GM21515 (cell line): ENCODE measurements around the gene CRYBB3.
"Not testable (repeated sequence)": the region's sequence is repeated elsewhere in the genome, so short reads cannot be mapped to it uniquely, and the experiment has no call there.

Experiments used
- ATAC-seq: cut with Tn5 transposase; IDR thresholded peaks from one replicate; pipeline ENCODE4 v1.9.1; 2021; ENCODE audit not compliant: unreplicated experiment

Gene CRYBB3

DNA sequence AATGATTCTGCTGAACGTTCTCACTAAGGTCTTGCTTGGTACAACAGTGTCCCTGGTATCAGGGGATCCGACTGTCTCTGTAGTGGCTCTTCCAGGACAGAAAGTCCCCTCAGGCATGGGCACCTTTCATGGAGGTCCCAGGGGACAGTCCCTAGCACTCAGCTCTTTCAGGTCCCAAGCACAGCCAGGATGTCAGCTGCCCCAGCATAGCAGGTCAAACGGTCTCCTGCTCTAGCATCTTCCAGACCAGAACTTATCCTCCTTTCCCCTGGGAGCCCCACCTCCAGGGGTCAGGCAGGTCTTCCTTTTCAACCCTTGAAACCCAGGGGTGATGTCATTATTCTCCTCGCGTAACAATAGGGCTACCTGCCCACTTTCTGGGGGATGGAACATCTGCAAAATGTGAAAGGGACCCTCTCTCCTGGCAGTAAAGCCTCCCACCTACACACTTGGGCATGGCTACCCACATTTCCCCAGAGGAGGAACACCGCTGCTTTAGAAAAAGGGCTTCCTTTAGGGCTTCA, 24.7 kb upstream of the CRYBB3 start:
- no peak for ATAC-seq

DNA sequence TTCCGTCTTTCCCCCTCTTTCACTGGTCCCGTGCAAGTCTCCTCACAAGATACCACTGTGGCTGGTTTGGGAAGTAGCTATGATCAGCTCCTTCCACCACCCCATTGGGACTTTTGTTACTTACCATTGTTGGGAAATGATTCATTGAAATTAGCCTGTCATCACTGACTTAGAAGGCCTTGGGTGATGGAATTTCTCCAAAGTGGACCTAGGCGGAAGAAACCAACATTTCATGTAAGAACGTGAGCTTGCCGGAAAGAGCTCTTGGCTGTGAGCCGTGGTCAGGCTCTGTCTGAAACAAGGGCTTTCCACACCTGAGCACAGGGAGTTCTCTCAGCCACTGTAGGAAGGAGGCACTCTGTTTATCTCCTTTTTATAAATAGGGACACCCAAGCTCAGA, 23.5 kb upstream of the CRYBB3 start:
- ATAC-seq: no peak

DNA sequence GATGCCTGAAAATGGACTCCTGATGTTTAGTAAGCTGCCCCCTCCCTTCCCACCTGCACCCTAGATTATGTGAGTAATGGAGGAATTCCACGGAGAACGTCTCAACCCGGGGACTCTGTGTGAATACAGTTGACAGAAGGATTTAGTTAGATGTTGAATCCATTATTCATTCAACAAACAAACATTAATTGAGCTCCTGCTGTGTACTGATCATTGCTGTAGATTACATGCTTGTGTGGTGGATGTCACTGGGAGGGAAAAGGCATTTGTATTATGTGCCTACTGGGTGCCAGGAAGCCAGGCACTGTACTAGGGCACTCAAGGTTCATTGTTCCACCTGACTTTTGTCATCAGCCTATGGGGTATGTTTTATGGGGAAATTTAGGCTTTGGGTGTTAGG, 22.9 kb upstream of the CRYBB3 start:
- ATAC-seq: no peak

DNA sequence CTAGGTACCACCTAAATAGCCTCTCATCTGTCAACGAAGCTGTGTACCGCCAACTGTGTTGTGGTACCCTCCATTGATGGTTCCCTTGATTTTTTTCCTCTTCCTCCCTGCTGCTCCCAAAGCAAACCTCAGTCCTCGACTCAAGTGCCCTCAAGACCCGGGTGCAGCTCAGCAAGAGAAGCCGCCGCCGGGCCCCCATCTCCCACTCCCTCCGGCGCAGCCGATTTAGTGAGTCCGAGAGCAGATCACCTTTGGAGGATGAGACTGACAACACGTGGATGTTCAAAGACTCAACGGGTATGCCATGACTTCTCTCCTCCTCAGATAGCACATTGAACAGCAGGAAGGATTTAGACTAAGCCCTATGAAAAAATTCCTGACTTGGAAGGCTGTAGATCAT, 22.4 kb upstream of the CRYBB3 start:
- ATAC-seq: no peak

DNA sequence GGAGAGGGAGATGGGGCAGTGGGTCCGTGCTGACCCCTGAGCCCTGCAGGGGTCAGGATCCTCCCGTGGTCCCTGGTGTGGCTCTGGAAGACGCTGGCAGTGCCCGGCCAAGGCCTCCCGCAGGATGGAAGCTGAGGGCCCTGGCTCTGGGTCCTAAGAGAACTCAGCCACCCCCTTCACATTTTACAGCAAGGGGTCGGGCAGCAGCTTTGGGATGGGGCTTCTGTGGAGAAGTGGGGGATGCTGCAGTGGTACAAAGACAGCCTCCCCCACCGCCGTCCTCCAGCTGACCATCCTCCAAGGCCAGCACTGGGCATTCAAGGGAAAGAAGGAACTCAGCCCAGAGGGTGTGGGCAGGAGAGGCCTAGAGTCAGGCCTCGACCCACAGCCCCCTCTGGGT, 21.8 kb upstream of the CRYBB3 start:
- no peak for ATAC-seq

DNA sequence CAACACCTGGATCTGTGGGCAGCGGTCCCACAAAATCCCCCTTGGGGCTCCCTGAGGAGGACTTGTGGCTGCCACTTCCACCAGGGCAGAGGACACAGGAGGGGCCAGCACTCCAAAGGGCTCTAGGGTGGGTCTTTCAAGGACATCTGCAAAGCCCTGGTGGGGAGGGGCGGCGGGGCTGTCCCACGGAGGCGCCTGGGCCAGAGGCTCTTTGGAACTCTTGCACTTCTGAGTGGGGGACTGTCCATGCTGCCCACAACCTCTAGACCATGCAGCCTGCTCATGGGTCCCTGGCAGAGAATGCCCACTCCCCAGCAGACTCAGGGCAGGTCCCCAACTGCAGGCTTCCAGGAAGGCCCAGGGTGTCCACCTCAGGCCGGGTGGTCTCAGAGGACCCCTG, 21.3 kb upstream of the CRYBB3 start:
- ATAC-seq: not testable (repeated sequence)

DNA sequence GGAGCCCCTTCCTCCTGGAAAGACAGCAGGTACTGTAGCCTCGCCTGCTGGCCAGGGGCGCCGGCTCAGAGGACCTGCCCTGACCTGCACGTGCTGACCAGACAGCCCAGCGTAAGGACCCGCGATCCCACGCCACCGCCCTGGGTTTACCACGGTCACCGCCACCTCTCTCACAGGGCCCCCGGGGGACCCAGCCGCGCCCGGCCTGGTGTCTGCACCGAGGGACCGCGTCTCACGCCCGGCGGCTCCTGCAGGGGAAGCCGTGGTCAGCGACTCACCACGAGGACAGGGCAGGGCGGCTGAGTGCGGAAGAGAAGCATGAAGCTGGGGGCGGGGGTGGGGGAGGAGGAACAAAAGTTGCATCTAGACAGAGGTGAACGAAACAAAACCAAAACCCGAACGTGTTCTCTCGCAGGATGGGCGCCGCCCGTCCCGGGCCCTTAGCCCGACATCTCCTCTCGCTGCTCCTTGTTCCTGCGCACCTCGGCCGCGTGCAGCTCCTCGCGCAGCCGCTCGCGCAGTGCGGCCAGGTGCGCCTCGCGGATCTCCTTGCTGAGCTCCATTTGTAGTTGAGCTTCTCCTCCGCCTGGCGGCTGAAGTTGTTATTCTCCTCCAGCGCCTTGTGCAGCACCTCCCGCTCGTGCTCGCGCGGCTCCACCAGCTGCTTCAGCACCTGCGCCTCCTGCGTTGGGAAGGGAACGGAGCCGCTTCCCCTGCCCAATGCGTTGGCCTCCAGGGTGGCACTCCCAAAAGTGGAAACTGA, 20.6 kb upstream of the CRYBB3 start:
- ATAC-seq: not testable (repeated sequence)

DNA sequence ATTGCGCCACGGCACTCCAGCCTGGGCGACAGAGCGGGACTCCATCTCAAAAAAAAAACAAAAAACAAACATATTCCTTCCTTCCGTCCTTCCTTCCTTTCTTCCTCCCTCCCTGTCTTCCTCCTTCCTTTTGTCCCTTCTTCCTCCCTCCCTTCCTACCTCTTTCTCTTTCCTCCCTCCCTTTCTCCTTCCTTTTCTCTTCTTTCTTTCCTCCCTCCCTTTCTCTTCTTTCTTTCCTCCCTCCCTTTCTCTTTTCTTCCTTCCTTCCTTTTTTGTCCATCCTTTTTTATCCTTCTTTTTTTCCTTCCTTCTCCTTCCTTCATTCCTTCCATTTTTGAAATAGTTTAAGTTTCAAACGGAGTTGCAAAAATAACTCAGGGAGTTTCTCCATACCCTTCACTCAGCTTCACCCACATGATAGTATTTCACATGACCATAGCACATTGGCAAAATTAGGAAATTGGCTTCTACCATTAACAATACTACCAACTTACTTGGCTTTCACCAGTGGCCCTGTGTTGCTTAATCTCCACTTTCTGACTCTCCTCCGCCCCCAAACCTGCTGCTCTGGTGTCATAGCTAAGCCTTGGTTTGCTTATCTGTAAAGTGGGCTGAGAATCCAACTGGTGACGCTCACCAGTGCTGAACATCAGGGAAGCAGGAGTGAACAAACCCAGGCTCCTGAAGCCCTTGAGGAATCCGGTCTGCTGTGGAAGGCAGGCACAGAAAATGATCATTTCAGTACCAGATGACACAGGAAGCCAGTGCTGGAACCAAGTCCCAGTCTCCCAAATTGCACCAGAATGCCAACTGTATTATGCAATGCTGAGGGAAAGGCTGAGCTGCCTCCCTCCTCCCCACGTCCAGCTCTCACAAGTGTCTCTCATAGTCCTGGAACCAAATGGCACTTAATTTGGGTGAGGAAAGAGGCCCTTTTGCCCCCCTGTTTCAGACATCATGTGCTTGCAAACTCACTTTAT, 17.2 kb upstream of the CRYBB3 start:
- no peak for ATAC-seq

DNA sequence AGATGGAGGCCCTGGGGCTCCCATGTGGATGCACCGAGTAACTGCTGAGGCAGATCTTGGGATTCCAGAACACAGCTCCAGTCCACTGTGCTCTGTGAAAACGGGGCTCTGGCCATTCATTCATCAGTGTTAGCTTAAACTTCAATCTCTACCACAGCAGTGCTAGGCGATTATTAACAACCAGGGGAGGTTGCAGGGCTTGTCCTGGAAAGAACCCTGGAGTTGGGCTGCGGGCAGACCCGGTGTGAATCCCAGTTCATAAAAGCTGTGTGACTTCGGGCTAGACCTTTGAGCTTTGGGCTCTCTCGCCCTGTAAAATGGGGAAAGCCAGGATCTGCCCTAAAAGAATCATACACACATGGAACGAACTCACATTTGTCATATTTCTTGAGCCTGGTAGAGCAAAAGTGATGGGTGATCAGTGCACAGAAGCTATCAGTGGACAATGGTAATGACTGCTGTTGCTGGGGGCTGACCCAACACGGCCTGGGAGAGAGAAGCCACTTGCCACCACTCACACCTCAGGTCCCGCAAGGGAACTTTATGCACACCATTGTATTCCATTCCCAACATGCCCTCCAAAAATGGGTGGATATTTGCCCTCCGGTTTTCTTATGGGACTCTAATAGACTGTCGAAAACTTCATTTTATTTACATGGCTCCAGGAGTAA, 15.6 kb upstream of the CRYBB3 start:
- no peak for ATAC-seq

DNA sequence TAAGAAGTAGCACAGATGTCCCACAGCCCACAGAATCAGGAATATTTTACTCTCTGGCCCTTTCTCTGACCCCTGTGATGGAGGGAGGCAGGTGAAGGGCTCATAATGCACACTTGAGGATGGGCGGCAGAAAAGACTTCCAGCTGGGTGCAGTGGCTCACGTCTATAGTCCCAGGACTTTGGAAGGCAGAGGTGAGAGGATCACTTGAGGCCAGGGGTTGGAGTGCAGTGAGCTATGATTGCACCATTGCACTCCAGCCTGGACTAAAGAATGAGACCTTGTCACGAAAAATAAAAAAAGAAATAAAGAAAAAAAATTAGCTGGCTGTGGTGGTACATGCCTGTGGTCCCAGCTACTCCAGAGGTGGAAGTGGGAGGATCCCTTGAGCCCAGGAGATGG, 13.5 kb upstream of the CRYBB3 start:
- ATAC-seq: no peak

DNA sequence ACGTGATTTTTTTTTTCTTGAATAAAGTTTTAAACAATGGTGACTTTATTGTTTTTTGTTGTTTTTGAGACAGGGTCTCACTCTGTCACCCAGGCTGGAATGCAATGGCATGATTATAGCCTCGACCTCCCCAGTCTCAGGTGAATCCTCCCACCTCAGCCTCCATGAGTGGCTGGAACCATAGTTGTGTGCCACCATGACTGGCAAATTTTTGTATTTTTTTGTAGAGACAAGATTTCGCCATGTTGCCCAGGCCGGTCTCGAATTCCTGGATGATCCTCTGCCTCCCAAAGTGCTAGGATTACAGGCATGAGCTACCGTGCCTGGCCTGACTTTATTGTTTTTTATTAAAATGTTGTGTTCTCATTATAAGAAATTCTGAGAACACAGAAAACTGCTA, 12.2 kb upstream of the CRYBB3 start:
- ATAC-seq: no peak

DNA sequence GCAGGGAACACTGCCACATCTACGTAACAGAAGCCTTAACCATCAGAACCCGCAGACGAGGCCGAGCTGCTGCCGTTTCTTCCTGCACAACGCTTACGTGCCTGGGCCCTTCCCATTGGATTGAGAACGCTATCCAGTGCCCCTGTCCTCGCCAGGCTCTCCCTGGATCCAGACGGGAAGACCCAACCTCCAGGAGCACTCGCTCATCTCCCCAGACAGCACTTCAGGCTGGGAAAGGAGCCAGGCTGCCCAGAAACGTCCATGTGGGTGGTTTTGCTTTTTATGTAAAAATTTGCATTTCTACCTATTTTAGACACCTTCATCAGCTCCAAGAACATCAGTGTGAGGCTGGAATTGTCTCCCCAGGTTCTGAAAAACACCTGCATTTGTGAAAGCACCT, 7.3 kb upstream of the CRYBB3 start:
- ATAC-seq: no peak

DNA sequence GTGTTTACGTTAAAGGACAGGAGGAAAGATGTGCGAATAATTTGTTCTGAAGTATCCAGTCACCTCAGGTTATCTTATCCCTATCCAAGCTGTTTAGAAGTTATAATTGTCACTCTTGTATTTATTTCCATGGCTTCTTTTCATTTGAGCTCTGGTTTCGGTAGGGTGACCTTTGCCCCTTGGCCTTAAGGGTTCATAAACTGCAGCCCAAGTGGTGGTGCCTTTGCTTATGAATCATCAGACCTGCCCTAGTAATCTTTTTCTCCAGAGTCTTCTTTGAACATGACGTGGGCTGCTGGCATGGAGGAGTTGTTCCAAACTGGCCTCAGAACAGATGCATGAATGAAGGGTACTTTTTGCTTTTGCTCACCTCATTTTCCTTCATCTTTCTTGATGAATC, 6.5 kb upstream of the CRYBB3 start:
- no peak for ATAC-seq

DNA sequence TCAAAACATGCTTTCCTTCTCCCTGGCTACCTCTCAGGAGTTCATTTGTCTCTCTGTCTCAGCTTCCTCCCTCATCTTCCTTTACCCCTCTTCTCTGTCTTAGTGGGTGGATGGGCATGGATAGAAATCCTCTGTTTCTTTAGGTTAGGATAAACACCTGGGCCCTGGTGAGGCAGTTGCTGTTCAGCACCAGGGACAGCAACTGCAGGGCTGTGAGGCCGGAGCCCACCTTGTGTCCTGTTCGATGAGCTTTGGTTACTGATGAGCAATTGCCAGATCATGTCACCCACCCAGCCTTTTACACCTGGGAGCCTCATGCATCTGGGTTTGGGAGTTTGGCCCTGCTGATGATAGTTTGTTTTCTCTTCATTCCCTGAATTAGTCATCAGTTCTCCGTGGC, 6.1 kb upstream of the CRYBB3 start:
- ATAC-seq: no peak

DNA sequence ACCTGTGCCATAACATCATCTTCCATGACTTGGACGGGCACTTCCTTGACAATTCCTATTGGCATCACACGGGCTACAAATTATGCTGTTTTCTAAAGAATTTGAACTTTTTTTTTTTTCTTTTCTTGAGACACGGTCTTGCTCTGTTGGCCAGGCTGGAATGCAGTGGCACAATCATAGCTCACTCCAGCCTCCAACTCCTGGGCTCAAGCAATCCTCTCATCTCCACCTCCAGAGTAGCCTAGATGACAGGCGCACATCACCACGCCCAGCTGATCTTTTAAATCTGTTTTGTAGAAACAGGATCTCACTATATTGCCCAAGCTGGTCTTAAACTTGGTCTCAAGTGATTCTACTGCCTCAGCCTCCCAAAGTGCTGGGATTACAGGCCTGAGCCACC, 3.3 kb upstream of the CRYBB3 start:
- ATAC-seq: no peak

DNA sequence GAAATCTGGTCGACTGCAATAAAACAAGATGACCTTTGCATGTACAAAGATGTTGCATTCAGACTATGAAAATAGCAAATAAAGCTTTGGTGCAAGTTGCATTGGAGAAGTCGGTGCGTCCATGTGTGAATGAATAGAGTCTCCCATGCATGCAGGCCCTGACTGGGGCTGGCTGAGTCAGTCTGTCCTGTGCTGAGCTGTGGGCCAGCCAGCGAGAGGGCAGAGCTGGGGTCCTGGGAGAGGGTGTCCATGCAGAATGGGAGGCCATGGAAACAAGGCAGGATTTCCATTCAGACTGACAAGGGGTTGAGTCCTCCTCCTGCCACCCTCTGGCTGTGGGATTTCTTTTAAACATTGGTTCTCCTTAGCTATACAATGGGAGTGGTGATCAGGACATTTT, 2.3 kb upstream of the CRYBB3 start:
- no peak for ATAC-seq

DNA sequence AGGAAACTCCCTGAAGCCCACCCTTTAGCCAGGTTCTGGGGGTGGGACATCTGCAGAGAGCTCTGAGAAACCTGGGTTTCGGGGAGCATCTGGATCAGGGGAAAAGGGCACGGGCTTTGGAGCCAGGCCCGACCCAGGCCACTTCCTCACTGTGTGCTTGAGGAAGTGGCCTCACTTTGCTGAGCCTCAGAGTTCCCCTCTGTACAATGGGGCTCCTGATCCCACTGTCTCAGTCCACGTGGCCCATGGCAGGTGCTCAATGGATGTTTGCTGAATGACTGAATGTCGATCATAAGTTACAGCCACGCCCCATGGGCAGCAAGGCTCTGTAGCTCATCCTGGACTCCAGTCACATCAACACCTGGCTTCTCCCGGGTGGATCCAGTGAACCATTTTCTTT, 1.3 kb downstream of the CRYBB3 start:
- no peak for ATAC-seq

DNA sequence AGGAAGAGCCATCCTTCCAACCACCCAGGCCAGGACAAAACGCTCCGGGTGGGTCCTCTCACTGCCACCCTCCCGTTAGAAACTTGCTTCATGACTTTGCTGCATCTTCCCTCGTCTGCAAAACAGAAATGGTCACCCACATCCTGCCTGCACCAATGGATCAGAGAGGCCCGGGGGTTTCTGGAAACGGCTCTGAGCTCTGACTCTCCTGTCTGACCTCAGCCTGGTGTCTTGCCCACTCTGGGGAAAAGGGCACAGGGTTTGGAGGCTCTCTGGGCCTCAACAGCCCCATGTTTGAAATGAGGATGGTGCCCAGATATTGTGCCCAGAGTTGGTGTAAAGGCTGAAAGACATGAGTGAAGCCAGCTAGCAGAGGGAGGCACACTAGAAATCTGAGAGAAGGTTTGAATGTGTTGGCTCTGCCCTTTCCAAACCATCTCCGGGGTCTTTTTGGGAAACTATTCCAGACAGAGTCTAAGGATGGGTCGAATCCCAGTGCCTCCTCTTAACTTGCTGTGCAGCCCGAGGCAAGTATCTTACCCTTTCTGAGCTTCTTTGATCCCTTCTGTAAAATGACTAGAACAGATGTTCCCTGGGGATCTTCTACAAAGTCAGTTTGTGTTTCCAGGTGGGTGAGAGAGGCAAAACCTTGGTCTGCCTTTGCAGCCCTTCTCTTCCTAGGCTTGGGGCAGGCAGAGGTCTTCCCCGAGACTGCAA, 2.1 kb downstream of the CRYBB3 start:
- ATAC-seq: no peak

DNA sequence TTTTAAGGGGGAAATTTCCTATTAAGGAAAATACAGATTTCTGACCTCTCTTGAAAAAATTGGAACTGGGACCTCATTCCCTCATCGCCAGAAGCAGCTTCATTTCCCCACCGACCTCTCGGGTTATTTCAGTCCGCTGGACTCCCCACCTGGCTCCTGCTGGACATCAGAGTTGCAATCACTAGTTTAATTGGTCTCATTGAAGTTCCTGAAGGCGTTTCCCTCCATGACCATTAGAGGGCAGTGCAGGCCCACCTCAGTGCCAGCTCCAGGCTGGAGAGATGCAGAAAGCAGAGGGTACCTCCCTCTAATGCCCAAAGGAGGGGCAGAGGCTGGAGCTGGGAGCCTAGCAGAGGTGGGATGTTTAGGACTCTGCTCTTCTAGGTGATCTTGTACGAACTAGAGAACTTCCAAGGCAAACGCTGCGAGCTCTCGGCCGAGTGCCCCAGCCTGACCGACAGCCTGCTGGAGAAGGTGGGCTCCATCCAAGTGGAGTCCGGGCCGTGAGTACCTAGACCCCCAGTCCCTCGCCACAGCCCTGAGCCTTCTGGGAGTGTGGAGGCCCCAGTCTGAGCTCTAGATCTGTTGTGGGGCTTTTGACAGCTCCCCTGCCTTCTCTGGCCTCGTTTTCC, 2.7 kb downstream of the CRYBB3 start:
- ATAC-seq: no peak

DNA sequence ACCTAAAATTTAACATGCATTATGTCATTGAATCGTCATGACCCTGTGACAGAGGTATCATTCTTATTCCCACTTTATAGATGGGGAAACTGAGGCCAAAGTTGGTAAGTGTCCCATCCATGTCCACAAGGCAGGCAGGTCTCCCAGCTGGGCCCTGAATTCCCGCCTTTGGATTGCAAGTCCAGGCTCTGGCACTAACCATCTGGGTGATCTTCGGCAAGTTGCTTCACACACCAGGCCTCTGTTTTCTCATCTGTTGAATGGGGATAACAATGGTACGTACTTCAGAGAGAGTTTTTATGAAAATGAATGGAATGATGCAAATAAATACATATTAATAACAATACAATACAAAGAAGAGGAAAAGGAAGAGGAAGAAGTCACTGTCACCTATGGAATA, 3.4 kb downstream of the CRYBB3 start:
- ATAC-seq: no peak
